GM18858 (cell line): ENCODE data around the gene CSNK1A1.
A peak's percentile ranks its signal among the peaks of the same experiment; 100 is the strongest.
"Not testable (repeated sequence)": the region's sequence is repeated elsewhere in the genome, so short reads cannot be mapped to it uniquely, and the experiment has no call there.

Experiments
- ATAC-seq: cut with Tn5 transposase; IDR thresholded peaks from one replicate; pipeline ENCODE4 v1.9.1; 2021; ENCODE audit not compliant: unreplicated experiment

CSNK1A1 gene

DNA sequence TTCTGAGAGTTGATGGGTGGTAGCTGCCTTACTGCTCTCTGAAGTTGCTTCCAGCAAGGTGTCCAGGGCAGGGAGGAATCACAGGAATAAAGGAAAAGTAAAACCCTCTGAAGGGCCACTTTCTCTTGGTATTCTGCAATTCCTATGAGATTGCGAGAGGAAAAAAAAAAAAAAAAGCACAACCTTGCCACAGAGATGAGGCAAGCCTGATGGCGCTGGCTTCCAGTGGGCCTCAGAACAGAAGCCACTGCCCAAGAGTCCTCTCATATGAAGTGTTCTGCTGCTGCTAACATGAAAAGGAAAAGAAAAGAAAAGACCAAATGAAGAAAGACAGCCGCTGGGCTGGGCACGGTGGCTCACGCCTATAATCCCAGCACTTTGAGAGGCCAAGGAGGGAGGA, 91.3 kb downstream of the CSNK1A1 start:
- no peak for ATAC-seq

DNA sequence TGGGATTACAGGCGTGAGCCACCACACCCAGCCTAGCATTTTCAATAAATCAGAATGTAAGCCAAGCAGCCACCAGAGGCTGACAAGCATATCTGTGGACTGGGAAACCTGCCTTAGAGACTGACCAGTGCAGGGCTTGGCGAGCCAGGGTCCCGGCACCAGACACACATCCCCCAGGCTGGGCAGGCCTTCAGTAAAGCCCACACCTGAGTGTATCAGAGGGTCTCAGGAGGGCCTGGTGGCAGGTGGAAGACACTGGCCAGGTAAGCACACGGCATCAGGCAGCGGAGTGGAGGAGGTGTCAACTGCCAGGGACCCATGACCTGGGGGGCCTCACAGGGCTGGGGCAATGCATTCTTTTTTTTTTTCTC, 93.9 kb downstream of the CSNK1A1 start:
- no peak for ATAC-seq

DNA sequence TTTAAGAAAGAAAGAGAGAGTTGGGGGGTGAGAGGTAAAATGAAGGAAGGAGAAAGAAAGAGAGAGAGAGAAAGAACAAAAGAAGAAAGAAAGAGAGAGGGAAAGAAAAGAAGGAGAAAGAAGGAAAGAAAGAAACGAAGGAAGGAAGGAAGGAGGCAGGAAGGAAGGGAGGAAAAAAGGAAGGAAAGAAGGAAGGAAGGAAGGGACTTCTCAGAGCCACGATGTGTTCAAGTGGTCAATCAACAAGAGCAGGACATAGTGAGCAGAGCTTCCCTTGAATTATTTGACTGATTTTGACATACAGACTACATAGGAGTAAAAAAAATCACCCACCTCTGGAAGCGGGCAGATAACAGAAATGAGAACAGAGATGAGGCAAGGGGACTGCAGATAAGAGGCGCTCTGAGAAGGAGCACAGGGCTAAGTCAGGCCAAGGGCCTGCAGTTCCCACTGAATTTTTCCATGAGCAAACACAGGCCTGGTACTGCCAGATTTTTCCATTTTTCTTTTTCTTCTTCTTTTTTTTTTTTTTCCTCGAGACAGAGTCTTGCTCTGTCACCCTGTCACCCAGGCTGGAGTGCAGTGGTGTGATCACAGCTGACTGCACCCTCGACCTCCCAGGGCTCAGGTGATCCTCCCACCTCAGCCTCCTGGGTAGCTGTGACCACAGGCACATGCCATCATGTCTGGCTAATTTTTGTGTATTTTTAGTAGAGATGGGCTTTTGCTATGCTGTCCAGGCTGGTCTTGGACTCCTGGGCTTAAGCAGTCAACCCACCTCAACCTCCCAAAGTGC, 94.4 kb downstream of the CSNK1A1 start:
- ATAC-seq, result no peak

DNA sequence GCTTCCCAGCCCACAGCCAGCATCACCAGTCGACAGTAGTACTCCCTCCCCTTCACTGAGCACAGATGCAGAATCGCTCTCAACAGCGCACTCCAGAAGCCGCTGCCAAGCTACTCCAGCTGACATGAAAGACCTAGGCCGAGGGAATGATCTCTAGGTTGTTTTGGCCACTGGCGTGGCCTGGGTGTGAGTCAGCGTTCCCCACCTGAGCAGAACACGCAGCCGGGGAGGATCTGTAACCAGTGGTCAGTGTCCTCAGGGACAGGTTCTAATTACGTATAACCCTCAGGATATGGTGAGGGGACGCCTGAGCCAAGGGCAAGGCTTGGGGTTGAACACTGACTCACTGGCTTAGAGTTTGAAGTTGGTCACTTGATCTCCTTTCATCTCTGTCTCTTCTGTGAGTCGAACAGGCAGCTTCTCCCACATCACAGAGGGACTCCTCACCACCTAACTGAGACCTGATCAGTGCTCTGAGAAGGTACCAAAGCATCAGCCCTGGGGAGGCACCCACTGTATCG, 95.3 kb downstream of the CSNK1A1 start:
- no peak for ATAC-seq

DNA sequence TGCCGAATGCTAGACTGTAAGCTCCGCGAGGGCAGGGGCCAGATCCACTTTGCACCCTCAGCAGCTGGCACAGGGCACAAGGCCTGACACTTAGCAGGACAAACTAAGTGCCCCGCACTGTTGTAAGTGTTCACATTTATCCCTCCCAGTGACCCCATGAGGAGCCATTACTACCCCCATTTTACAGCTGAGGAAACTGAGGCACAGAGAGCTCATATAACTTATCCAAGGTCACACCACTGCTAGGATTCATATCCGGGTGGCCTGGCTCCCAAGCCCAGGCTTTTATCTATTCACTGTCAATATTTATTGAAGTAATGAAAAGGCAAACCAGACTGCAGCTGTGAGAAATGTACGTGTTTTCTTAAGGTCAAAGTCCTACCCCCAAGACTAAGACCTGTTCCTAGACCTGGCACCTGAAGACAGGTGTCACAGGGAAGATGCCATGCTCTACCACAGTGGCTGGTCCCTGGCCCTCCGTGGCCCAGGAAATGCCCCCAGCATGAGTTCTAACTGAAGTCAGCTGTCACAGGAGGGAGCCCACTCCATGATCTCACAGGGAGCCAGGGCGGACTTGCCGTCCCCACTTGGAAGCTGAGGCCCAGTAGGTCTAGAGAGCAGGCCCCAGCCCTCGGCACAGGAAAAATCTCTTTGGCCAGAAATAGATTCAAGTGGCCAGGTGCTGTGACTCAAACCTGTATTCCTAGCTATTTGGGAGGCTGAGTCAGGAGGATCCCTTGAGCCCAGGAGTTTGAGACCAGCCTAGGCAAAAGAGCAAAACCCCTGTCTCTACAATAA, 97.4 kb downstream of the CSNK1A1 start:
- no peak for ATAC-seq

DNA sequence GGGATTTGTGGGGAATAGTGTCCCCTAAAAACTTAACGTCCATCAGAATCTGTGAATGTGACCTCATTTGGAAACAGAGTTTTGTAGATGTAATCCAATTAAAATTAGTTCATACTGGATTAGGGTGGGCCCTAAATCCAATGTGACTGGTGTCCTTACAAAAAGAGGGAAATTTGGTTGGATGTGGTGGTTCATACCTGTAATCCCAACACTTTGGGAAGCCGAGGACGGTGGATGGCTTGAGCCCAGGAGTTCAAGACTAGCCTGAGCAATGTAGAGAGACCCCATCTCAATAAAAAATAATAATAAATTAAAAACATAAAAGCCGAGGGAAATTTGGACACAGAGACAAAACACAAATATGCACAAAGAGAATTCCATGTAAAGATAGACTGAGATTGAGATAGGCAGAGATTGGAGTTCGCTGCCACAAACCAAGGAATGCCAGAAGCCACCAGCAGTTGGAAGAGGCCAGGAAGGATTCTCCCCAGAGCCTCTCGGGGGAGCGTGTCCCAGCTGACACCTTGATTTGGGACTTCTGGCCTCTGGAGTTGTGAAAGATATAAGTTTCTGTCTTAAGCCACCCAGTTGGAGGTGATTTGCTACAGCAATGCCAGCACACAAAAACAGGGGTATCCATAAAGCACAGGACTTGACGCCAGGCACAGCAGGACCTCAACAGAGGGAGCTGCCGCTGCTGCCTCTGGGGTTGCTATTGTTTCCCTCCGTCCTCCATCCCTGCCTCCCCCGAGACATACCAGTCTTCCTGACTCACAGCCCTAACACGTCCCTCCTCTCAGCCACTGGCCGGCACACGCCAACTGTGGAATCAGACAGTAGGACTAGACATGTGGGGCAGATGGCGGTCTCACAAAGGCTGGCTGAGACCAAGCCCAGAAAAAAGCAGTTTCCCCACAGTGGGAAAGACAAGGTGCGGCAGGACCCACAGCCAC, 98.3 kb downstream of the CSNK1A1 start:
- ATAC-seq, result no peak

DNA sequence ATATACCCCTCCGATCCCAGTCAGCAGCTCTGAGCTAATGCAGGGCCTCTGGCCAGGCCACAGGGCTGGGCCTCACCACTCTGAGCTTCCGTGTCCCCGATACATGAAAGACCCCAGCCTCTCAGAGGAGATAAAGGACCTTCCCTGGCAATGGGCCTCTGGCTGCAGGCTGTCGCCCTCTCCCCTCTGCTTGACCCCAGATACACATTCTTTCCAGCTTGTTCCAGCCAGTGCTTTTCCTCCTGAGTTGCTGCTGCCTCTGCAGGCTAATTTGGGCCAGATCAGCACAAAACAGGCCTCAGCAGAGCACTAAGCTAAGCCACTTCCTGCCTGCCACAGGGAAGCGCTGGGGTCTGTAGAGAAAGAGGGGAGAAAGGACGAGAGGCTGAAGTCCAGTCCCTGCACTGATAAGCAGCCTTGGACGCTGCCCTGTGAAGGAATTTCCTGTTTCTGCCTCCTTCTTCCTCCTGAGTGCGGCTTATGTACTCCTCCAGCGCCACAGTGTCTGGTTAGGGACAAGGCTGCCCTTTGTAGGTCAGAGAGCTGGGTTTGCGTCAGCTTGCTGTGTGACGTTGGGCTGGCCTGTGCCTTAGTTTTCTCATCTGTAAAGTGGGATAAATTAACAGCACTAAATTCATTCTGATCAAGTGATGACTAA, 99.1 kb downstream of the CSNK1A1 start:
- no peak for ATAC-seq

DNA sequence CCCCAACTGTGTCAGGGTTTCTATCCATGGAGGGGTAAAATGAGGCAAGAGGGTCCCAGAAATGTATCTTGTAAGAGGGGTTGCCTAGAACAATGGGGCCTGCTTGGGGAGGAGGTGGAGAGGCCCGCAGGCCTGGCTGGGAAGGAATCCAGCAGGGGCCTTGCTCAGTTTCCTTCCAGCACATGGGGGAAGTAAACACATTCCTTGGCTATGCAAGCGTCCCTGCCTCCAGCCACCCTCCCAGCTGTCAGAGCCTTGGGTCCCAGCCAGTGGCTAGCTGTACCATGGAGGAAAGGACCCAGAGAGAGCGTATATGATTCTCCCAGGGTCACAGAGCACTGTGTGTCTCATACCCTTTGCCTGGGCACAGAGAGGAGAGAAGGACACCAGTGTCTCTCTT, 101.0 kb downstream of the CSNK1A1 start:
- no peak for ATAC-seq

DNA sequence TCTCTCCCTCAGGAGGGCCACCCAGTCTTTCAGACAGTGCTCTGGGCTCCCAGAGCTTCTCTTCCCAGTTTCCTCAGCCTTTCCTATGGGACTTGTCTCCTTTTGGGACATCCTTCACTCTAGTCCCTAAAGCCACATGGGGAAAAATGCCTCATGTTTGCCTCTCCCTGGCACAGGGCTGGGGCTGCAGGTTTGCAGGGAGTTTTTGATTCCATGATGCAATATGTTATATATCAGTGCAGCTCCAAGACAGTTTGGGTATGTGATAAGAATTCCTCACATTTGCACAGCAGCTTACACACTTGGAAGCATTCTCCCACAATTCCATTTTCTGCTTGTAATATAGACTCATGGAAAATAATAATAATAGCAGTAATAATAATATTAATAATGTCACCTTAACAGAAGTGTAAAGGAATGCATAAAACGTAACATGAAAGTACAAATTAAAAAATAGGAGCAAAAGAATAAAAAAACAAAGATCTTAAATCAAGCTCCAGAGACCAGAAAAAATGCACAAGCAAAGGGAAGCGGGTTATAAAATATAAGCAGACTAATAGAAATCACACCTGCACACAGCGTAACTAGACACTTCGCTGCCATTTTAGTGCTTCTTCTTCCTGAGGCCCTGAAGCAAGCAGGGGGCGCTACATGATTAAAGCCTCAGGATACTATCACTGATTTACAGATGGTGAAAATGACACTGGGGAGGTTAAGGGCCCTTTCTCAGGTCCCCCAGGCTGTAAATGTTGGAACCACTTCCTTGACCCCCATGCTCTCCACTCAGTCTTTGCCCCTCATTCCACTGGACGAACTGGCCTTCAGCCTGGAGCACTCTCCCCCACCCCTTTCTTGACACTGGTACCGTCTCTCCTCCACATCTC, 102.2 kb downstream of the CSNK1A1 start:
- ATAC-seq, result no peak

DNA sequence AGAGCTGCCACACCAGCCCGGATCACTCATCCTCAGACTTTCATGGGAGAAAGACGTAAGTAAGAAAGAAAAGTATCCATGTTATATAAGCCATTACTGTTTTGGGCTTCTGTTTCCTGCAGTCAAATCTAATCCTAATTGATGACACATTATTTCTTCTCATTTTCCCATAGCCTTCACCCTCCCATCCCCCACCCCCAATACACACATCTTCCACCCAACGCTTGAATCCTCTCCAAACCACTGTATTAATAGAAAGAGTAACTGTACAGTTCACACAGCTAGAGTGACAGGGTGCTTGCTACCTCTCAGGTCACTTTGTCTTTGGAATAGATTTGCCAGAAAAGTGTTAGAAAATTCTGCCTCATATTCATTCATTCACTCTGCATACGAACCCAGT, 102.8 kb downstream of the CSNK1A1 start:
- ATAC-seq, result no peak

DNA sequence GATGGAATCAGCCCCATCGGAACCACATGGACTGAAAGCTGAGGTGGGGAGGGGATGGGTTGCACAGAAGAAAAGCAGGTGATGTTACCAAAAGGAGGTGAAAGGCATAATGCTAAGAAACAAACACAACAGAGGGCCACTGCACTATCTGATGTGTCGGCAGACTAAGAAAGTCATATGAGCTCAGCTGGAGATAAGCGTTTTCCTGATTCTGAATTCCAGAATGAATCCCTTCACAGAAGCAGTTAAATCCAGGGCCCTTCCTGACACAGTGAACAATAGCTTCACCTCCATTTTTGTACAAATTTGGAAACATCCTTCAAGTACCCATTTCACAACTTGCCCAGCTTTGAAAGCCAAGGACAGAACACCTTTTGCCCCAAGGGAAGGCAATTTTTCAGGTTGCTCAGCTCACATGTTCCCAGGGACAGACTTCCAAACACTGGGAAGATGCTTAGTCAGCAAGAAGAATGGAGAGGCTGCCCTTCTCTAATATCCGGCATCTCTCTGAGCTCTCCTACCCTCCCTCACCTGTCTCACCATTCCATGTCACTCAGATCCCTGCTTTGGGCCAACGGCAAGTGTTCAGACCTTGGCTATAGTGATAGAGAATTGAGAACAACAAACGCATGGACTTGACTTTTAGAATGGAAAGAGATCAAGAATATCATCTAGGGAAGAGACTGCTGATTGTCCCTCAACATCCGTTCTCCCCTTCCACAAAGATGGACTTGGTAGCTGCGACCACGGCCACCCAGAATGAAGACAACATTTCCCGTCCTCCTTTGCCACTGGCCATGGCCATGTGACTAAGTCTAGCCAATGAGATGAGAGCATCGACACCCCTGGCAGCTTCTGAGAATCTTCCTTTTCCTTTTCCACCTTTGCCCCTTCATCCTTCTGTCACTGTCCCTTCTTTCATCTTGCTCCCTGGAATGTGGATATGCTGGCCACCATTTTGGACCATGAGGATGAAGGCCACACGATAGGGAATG, 103.6 kb downstream of the CSNK1A1 start:
- ATAC-seq, result no peak

DNA sequence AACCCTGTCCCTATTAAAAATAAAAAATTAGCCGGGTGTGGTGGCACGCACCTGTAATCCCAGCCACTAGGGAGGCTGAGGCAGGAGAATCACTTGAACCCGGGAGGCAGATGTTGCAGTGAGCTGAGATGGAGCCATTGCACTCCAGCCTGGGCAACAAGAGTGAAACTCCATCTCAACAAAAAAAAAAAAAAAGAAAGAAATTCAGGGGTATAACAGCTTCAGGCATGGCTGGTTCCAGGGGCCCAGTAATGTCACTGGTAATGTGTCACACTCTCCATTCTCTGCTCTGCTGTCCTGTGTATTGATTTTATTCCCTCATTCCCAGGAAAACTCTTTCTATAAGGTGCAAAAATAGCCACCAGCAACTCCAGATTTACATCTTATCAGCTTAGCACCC, 104.4 kb downstream of the CSNK1A1 start:
- ATAC-seq, result not testable (repeated sequence)

DNA sequence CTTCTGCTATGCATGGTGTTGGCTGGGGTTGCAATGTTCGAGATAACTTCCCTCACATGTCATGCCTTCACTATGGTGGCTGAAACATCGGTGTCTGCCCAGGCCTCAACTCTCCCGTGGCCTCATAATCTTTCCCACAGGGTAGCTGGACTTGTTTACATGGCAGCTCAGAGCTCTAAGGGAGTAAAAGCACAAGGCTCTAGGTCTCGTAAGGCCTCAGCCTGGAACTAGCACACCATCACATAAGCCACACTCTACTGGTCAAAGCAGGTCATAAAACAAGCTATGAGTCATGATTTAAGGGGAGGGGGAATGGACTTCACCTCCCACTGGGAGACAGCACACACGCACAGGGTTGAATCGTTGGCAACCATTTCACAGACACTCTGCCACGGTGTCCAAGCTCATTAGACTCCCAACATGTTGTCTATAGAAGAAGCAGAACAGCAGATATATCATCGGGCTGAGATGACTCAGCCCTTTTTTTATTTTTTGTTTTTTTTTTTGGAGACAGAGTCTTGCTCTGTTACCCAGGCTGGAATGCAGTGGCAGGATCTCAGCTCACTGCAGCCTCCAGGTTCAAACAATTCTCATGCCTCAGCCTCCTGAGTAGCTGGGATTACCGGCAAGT, 105.4 kb downstream of the CSNK1A1 start:
- ATAC-seq, result no peak

DNA sequence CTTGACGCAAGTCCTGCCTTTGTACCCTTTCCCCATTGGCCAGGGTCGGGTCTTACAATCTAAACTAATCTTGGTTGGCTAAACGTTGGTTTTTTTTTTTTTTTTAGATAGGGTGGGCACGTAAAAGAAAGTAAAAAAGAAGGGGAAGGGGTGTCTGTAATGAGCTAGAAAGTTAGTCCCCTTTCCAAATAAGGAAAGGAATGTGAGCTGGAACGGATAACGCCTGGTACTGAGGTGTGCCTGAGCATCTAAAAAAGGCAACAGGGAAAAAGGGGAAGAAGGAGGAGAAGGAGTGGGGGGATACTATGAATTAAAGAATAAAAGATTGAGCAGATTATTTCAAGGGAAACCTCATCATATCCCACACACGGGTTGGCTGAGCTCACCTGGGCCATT, 105.9 kb downstream of the CSNK1A1 start:
- no peak for ATAC-seq

DNA sequence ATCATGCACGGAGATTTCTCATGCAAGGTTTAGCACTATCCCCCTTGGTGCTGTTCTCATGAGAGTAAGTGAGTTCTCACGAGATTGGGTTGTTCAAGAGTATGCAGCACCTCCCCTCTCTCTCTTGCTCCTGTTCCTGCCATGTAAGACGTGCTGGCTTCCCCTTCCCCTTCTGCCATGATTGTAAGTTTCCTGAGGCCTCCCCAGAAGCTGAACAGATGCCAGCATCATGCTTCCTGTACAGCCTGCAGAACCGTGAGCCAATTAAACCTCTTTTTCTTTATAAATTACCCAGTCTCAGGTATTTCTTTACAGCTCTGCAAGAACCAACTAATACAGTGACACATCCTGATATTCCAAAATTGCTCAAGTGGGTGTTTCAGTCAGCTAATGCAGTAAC, 106.8 kb downstream of the CSNK1A1 start:
- not testable (repeated sequence) for ATAC-seq

DNA sequence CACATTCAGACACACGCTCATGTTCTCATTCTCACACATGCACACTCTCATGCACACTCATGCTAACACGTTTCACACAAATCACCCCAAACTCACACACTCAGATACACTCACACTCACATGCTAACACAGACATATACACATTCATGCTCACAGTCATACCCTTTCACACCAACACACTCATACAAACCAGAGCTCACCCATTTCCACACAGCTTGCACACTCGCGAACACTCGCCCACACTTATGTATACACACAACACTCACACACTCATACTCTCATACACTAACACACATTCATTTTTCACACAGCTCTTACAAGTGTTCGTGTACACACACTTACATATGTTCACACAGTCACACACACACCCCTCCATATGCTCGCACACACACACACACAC, 108.0 kb downstream of the CSNK1A1 start:
- ATAC-seq, result no peak

DNA sequence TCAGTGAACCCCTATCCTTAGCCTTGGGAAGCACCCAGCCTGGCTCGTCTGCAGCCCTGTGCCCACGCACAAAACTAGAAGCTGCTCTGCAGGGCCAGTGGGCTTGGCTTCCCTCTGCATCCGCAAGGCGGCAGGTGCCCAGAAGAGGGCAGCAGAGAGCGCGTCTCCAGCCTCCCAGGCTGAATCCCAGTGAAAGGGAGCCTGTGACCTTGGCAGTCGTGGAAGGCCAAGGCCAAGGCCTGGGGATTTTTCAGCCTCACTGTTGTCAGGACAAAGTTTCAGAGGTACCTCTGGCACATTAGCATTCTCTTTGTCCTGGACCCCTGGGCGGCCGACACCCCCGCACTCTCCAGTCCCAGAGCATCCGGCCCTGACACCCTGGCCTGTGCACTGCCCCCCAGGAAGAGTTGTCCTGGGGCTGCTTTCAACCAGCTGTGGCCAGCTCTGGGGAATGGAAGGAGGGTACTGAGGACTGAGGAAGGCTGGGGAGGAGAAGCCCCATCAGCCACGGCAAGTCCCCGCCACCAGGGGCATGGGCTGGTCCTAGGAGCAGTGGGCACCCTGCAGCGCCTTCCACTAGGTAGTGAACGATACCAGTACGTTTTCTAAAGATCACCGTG, 108.6 kb downstream of the CSNK1A1 start:
- peak; percentile 62 for ATAC-seq
